ENCODE measurements around the gene AXIN2.
"Not testable (repeated sequence)": the region's sequence is repeated elsewhere in the genome, so short reads cannot be mapped to it uniquely, and the experiment has no call there.

The AXIN2 gene

DNA sequence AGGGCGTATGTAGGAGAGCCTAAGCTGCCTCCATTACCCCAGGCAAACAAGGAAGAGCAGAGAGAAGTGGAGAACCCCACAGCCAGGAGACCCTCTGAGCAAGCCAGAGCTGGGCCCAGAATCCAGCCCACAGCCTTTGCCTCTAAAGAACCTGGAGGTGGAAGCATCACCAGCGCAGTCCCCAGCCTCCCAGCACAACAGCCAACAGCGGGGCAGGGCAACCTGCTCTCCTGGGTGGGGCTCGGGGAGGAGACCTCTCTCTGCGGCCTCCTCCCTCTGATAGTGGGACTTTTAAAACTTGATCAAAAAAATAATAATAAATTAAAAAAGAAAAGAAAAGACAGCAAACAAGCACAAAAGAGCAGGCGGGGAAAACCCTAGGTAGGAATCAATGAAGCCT is 45.9 kb downstream of the AXIN2 start:
- no peak for DNase-seq

DNA sequence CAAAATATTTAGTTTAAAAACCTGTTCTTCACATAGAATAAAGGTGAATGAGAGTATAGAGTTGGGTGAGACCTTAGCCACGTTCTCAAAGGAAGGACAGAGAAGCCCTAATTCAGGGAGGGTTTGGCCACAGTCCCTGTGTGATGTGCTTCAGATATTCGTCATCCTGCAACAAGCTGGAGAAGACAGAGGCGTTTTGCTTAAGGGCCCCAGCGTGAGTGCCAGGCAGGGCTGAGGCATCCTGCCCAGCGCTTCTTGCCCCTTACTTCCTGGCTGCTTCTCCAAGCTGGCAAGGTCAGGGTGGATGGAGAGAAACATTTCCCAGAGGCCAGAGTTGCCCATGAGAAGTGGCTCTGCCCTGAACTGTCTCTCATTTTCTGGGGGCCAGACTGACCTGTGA is 46.9 kb downstream of the AXIN2 start:
- no peak for DNase-seq

DNA sequence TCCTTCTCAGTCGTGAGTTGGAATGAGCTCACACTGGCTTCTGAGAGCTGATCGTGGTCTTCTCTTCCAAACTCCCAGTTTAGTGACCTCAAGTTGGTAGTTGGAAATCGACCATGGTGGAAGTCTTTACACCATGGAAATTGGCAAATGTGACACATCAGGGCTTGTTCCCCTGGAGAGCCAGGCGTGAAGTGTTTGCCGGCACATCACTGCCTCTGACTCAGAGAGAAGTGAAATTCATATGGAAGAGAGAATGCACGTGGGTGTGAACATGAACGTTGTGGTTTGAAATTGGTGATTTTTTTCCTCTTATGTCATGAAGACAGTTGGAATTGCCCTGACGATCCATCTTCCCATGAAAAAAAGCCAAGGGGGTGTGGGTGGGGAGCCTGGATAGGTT is 47.4 kb downstream of the AXIN2 start:
- DNase-seq, result no peak

- DNase-seq, result no peak
Measured at GRCh38 chr17:65511316-65511715, 50.1 kb downstream of the AXIN2 start.

DNA sequence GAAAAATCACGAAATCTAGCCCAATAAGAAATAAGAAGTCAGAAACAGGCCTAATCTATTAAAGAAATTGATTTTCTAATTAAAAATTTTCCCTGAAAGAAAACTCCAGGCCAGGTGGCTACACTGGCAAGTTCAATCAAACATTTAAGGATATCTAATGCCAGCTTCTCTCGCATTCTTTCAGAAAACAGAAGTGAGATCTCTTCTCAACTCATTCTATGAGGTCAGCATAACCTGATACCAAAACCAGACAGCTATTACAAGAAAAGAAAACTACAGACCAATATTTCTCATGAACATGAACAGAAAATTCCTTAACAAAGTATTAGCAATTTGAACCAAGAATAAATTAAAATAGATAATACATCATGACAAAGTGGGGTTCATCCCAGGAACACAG is 52.4 kb downstream of the AXIN2 start:
- DNase-seq, result no peak

DNA sequence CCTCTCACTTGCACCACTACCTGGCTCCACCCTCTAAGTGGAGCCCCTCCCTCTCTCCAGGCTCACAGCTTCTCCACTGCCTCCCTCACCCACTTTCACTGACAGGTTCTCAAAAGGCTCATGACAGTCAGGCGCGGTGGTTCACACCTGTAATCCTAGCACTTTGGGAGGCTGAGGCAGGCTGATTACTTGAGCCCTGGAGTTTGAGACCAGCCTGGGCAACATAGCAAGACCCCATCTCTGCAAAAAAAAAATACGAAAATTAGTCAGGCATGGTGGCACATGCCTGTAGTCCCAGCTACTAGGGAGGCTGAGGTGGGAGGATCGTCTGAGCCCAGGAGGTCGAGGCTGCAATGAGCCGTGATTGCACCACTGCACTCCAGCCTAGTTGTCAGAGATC is 56.8 kb downstream of the AXIN2 start:
- not testable (repeated sequence) for DNase-seq

DNA sequence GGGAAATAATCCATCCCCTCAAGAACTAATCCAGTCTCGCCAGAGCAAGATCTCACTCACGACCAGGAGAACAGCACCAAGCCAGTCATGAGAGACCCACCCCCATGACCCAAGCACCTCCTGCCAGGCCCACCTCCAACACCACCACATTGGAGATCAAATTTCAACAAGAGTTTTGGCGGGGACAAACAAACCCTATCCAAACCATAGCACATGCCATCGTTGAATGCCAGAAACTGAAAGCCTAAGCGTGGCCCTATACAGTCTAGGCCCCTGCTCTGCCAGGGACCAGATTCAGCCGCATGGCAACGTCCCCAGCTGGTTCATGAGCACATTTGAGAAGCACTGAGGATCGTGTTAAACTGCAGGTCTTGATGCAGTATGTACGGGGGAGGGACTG is 57.3 kb downstream of the AXIN2 start:
- no peak for DNase-seq

DNA sequence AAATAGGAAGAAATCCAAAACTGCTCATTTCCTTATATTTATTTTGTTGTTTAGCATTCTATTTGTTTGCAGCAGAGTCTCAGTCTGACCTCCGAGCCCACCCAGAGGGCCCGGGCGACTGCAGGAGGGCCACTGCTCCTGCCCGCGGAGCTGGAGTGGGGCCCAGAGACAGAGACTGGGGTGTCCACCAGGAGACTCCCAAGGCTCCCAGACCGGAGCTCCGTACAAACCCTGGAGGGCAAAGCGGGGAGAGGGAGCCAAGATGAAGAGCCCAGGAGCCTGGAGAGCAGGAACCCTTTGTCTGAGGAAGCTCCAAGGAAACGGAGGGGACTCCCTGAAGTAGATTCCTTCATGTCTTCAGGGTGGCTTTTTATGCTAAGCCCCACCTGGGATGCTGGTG is 57.9 kb downstream of the AXIN2 start:
- no peak for DNase-seq

GRCh38 chr17:65498816-65499215 is 62.6 kb downstream of the AXIN2 start:
- no peak for DNase-seq

GRCh38 chr17:65496801-65497200 is 64.6 kb downstream of the AXIN2 start:
- no peak for DNase-seq

DNA sequence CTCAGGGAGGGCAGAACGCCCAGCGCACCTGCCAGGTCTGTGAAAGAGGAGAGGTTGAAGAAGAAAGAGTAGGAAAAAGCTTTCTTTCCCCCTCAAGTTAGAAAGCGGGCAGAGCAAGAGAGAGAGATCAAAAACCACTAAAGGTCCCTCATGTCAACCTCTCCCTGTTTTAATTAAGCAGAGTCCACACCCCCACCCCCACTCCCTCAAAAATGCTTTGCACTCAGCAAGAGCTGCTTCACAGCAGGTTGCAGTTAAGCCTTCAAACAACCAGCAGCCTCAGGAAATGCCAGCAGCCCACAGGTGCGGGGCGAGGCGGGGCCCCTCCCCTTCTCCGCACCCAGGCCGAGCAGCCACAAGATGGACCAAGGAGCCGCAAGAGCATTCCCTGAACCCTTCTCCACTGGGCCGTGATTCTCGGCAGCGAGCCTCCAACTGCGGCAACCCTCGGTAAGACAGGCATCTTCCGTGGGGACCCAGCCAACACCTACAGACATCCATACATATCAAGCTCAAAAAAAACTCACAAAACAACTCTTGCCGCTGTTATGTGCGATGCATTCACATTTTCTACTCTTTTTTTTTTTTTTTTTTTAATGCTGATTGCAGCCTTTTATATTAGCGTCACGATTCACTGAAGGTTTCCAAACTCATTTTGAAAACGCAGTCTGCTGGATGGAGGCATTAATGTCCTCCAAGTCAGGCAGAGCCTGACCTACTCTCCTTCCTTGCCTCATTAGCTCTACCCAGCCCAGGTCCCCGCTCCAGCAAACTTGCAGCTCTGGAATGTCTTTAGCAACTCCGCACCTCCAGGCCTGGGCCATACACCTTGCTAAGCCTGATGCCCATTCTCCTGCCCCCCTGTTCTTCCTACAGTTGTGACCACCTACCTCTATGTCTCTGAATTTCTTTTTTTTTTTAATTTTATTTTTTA is 66.1 kb downstream of the AXIN2 start:
- DNase-seq, result no peak

- no peak for DNase-seq
Measured at GRCh38 chr17:65489413-65490155, 71.9 kb downstream of the AXIN2 start.

GRCh38 chr17:65488665-65489064 is 72.8 kb downstream of the AXIN2 start:
- no peak for DNase-seq

GRCh38 chr17:65487990-65488389 is 73.5 kb downstream of the AXIN2 start:
- no peak for DNase-seq

- DNase-seq, result no peak
Measured at GRCh38 chr17:65487161-65487560, 74.3 kb downstream of the AXIN2 start.

GRCh38 chr17:65485388-65486299 is 75.8 kb downstream of the AXIN2 start:
- DNase-seq, result no peak

- DNase-seq, result not testable (repeated sequence)
Measured at GRCh38 chr17:65484405-65484804, 77.0 kb downstream of the AXIN2 start.

- no peak for DNase-seq
Measured at GRCh38 chr17:65483438-65483837, 78.0 kb downstream of the AXIN2 start.

DNA sequence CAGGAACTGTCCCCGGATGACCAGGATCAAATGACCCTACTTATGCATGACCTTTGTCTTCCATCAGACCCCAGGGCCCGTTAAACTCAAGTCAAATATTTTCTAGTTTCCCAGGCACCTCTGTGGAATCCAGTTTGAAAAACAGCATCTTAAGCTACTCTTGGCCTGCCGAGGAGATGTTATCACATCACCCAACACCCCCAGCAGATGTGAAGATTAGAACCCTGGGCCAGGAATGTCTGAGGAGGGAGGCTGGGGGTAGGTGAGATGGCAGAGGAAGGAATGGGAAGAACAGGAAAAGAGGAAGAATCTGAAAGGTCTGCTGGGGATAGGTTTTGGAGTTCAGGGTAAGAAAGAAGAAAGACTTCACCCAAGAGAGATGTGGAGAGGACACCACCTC is 79.2 kb downstream of the AXIN2 start:
- no peak for DNase-seq

DNA sequence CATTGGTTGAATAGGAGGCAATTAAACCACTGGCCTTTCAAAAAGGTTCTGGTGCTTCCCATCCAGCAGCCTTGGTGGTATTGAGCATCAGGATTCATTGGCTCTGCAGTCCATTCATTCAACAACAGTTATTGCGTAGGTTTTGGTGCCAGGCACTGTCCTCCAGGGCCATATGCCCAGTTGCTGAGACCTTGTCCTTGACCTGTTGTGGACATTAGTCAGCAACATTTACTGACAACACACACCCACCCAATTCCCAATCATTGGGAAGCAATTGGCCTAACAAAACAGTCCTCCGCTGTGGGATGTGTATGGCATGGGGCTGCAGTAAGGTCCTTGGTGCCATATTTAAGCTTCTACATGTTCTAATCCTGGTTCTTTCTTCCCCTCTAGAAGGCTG is 82.2 kb downstream of the AXIN2 start:
- DNase-seq, result no peak
